Measurements from ENCODE around the gene FADS3. TPM values are rescaled to one million over a fixed set of nuclear protein-coding genes. Genes with fewer than 3 reads are reported as not detected.

The FADS3 gene
- total and polyA plus RNA-seq, 9 of the 15 experiments (the other 6 are each of a cell fraction or from before 2014, with no cell fraction given), result 0.97 to 148 (median 92.7) TPM

DNA sequence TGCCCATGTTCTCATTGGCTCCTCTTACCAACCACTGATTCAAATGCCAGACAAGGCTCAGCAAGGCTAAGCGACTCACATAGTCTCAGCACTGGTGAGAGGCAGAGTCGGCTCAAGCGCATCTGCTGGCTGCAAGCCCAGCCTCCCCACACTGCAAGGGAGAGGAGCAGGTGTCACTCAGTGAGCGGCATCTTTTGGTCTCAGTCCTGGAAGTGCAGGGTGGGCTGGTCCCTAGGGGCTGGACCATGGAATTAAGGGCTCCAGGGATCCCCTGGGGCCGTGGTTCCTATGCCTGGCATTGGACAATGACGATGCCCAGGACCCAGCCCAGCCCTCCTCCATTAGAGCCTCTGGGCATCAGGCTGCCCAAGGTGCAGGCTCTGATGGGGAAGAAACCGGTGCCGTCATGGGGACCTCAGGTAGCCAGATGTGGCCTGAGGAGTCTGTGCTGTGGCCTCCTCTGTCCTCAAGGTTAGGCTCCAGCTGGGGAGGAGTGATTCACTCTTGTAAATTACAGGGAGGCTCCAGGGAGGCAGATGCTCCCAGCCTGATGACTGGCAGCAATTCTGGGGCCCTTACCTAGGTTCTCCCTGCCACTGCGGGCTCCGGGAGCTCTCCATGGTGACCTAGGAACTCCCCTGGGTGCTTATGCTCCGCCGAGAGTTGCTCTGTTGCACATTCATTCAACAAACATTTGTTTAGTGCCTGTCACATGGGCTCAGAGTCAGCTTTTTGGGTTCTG, 35.2 kb downstream of the FADS3 start (continued):
- TF ChIP-seq, protein P1, sequence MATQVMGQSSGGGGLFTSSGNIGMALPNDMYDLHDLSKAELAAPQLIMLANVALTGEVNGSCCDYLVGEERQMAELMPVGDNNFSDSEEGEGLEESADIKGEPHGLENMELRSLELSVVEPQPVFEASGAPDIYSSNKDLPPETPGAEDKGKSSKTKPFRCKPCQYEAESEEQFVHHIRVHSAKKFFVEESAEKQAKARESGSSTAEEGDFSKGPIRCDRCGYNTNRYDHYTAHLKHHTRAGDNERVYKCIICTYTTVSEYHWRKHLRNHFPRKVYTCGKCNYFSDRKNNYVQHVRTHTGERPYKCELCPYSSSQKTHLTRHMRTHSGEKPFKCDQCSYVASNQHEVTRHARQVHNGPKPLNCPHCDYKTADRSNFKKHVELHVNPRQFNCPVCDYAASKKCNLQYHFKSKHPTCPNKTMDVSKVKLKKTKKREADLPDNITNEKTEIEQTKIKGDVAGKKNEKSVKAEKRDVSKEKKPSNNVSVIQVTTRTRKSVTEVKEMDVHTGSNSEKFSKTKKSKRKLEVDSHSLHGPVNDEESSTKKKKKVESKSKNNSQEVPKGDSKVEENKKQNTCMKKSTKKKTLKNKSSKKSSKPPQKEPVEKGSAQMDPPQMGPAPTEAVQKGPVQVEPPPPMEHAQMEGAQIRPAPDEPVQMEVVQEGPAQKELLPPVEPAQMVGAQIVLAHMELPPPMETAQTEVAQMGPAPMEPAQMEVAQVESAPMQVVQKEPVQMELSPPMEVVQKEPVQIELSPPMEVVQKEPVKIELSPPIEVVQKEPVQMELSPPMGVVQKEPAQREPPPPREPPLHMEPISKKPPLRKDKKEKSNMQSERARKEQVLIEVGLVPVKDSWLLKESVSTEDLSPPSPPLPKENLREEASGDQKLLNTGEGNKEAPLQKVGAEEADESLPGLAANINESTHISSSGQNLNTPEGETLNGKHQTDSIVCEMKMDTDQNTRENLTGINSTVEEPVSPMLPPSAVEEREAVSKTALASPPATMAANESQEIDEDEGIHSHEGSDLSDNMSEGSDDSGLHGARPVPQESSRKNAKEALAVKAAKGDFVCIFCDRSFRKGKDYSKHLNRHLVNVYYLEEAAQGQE (IDR thresholded peaks at IDR 0.05; ENCODE audit: borderline replicate concordance), result peak; percentile 26
- TF ChIP-seq, protein P1 (CRISPR knock-in tag; IDR thresholded peaks at IDR 0.05; ENCODE audit: low read depth), result no peak
- no peak for TF ChIP-seq FOS (IDR thresholded peaks at IDR 0.05; ENCODE audit: extremely low read depth, insufficient read length)
- TF ChIP-seq, protein P2, sequence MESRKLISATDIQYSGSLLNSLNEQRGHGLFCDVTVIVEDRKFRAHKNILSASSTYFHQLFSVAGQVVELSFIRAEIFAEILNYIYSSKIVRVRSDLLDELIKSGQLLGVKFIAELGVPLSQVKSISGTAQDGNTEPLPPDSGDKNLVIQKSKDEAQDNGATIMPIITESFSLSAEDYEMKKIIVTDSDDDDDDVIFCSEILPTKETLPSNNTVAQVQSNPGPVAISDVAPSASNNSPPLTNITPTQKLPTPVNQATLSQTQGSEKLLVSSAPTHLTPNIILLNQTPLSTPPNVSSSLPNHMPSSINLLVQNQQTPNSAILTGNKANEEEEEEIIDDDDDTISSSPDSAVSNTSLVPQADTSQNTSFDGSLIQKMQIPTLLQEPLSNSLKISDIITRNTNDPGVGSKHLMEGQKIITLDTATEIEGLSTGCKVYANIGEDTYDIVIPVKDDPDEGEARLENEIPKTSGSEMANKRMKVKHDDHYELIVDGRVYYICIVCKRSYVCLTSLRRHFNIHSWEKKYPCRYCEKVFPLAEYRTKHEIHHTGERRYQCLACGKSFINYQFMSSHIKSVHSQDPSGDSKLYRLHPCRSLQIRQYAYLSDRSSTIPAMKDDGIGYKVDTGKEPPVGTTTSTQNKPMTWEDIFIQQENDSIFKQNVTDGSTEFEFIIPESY (CRISPR knock-in tag; IDR thresholded peaks at IDR 0.05), result 0 out of 2 replicates have a peak, but pooled peaks have one; percentile 11

Measured in K562 (cell line).